Measurements from ENCODE around the gene NSL1.
A peak's percentile ranks its signal among the peaks of the same experiment; 100 is the strongest.
"Not testable (repeated sequence)": the region's sequence is repeated elsewhere in the genome, so short reads cannot be mapped to it uniquely, and the experiment has no call there.

Gene NSL1

DNA sequence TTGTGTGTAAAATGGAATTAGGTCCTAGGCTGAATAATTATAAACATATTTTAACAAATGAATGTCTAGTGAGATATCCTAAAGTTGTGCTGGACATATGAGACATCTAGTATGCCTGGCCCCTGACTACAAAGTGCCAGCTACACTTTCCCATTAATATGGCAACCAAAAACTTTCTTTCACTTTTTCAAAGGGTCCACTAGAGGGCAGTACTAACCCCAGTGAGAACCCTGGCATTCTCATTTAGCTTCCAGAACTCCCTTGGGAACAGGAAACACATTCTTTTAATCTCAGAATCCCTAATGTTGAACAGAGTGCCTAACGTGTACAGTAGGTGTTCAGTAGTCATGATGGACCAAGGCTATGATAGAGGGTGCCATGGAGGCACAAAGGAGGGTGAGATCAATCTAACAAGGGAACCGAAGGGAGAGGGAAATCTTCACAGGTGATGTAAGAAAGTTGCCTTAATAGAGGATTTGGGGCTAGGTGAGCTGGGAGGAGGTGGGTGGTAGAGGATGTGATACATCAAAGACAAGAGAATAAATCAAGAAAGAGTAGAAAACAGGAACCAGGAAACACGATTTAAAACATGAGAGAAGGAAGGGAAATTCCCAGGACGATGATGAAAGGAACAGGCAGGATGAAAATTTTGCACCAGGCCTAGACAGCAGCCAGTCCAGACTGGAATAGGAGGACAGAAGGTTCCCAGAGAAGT, 41.6 kb downstream of the NSL1 start:
- peak; percentile 23 for DNase-seq (ENCODE audit: low spot score)

DNA sequence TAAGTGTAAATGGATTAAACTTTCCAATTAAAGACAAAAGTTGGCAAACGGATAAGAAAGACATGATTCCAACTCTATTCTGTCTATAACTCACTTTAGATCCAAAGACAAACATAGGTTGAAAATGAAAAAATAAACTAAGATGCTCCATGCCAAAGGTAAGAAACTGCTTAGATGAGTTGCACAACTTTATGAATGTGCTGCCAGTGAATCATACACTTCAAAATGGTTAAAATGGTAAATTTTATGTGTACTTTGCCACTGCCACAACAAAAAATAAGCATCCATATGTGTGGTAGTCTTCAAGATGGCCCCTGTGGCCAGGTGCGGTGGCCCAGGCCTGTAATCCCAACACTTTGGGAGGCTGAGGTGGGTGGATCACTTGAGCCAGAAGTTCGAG, 45.0 kb downstream of the NSL1 start:
- DNase-seq (ENCODE audit: low spot score) = no peak

DNA sequence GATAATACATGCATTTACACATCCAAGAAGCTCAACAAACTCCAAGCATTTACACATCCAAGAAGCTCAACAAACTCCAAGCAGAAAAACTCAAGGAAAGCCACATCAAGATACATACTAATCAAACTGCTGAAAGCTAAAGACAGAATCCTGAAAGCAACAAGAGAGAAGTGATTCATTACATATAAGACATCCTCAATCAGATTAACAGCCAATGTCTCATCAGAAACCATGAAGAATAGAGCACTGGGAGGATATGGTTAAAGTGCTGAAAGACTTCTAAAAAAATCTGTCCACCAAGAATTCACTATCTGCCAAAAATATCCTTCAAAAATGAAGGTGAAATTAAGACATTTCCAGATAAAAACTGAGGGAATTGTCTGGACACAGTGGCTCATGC, 46.3 kb downstream of the NSL1 start:
- no peak for DNase-seq (ENCODE audit: low spot score)

DNA sequence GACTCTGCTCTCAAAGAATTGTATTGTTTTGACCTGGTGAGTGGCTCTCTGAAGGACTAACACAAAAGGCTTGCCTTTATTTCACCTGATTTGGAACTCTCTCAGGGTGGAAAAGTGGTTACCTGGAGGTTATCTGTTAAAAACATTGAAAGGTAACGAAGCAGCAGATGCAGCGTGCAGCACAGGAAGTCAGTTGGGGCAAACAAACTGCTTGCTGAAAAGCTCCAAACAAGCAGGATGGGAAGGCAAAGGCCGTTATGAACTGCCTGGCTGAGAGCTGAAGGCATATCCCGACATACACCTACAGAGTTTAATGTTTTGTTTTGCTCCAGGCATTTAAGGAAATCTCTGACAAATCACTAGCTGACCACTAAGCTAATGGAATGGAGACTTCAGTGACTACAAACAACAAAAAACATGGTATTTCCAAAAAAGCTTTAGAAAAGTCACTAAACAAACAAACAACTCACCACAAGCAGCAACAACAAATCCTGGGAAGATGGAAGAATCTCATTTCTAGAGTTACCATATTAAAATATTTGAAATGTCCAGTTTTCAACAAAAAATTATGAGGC, 47.6 kb downstream of the NSL1 start:
- no peak for DNase-seq (ENCODE audit: low spot score)

DNA sequence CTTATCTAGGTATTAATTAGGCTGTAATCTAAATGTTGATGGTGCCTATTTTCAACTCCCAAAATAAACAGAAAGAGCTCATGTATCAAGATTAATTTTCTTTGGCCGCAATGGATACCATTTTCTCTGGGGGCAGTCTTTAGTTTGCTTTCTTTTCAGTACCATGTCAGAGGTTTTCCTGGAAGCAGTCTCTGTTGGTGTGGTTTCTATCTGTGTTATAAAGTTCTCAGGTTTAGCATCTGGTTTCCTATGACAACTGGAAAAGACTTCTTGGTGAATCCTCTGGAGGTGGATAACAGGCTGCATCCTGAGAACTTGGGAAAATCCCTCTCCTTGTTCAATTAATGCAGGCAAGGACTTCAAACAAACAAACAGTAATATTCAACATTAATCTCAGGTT, 53.2 kb downstream of the NSL1 start:
- no peak for DNase-seq (ENCODE audit: low spot score)

DNA sequence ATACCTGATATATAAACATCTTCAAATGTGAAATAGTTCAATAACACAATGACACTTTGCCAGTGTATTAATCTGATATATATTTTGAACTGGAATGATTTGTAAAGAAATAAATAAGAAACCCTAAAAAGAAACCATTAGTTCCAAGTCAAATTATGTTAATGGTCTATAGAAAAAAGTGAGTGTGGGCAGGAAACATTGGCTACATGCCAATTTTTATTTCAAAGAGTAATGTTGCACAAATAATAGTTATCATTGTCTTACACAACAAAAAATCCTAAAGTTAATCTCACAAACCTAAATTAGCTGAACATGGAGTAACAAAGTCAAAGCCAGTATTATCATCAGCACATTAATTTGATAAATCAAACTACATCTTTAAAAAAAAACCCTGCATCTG, 54.0 kb downstream of the NSL1 start:
- no peak for DNase-seq (ENCODE audit: low spot score)

DNA sequence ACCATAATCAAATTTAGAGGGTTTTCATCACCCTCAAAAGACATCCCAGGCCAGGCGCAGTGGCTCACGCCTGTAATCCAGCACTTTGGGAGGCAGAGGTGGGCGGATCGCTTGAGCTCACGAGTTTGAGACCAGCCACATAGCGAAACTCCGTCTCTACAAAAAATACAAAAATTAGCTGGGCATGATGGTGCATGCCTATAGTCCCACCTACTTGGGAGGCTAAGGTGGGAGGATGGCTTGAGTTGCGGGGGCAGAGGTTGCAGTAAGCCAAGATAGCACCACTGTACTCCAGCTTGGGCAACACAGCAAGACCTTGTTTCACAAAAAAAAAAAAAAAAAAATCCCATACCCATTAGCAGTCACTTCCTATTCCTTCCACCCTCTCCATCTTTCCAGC, 58.5 kb downstream of the NSL1 start:
- no peak for DNase-seq (ENCODE audit: low spot score)

DNA sequence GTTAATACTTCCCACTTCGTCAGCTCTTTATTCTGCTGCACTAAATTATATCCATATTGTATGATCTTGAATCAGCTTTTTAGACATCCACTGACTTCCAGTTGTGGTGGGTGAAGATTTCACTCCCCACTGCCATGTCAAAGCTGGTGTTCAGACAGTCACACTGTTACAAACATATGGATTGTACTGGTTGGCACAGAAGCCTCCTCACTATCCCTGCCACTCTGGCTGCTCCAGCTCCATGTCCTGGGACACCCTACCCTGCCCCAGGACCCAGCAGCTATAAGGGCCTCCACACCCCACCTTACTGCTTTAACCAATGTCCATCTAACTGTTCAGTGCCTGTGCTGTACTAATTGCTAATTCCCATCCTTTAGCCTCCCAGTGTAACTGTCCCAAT, 59.9 kb downstream of the NSL1 start:
- DNase-seq (ENCODE audit: low spot score) = no peak

DNA sequence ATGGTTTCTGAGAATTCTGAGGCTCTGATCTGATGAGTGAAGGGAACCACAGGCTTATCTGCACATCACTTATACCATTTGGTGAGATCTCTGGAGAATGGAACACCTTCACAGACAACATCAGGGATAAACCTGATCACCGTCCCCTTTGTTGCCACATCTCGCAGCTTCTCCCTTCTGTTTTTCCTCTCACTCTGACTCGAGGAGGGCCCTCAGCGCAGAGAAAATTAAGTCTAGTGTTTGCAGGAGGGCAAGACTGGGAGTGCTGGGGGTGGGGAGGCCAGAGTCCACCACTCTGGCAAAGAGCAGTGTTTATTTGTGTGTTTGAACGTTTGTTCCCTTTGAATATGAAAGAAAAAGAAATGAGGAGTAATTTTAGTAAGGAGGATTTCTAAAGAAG, 63.0 kb downstream of the NSL1 start:
- DNase-seq (ENCODE audit: low spot score) = no peak

DNA sequence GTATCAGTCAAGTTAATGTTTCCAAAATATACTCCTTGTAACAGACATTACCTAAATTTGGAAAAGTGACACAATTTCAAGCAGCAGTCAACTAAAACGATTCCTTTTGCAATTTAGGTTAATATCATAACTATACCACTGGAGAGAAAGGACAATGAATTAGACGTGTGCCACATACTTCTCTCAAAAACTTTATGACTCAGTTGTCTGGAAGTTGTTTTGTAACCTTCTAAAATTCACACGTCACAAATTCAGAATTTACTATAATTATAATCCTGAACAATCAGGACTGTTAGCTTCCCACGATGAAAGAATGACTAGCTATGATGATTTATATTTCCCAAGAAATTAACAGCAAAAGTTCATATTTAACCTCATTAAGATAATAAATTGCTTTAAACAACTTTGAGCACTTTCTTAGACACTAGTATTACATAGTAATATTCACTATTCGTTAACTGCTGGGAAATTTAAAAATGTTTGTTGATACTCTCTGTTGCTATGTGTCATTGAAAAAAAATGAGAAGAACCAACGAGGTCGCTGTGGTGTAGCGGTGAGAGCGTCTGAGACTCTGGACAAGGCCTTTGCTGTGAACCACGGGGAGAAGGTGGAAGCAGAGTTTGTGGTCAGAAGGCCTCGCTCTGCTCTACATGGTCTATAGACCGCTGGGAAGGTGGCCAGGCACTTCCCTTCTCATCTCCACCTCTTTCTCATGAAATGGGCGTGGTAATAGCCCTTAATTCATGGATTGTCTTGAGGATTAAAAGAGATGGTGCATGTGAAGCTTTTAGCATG, 64.0 kb downstream of the NSL1 start:
- no peak for DNase-seq (ENCODE audit: low spot score)

DNA sequence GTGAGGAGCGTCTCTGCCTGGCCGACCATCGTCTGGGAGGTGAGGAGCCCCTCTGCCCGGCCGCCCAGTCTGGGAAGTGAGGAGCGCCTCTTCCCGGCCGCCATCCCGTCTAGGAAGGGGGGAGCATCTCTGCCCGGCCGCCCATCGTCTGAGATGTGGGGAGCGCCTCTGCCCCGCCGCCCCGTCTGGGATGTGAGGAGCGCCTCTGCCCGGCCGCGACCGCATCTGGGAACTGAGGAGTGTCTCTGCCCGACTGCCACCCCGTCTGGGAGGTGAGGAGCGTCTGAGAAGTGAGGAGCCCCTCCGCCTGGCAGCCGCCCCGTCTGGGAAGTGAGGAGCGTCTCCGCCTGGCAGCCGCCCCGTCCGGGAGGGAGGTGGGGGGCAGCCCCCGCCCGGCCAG, 66.9 kb downstream of the NSL1 start:
- not testable (repeated sequence) for DNase-seq (ENCODE audit: low spot score)

DNA sequence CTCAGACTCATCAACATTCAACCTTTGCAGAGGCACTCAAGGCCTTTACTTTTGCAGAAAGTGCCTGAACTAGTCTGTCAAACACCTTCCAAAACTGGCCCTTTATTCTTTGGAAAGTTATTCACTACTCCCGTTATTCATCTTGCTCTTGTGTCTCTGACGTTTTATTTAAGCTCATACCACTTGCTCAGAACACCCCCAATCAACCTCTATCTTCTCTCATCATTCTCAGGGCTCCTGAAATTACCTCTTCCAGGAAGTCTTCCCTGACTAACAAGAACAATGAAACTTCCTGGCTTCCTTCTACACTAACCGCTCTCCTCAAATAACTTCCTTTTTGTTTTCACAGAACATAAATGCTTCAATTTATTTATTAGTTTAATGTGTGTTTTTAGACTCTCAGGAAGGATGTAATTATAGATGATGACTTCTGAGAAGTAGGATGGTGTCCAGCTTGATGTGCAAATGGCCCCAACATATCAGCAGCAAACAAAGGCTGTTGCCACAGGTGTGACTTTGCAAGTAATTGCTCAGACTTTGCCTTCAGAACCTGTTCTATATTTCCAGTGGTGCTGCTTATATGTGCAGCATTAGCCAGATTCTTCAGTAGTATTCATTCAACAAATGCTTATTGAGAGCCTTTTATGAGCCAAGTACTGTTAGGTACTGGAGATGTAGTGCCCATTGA, 69.2 kb downstream of the NSL1 start:
- no peak for DNase-seq (ENCODE audit: low spot score)

DNA sequence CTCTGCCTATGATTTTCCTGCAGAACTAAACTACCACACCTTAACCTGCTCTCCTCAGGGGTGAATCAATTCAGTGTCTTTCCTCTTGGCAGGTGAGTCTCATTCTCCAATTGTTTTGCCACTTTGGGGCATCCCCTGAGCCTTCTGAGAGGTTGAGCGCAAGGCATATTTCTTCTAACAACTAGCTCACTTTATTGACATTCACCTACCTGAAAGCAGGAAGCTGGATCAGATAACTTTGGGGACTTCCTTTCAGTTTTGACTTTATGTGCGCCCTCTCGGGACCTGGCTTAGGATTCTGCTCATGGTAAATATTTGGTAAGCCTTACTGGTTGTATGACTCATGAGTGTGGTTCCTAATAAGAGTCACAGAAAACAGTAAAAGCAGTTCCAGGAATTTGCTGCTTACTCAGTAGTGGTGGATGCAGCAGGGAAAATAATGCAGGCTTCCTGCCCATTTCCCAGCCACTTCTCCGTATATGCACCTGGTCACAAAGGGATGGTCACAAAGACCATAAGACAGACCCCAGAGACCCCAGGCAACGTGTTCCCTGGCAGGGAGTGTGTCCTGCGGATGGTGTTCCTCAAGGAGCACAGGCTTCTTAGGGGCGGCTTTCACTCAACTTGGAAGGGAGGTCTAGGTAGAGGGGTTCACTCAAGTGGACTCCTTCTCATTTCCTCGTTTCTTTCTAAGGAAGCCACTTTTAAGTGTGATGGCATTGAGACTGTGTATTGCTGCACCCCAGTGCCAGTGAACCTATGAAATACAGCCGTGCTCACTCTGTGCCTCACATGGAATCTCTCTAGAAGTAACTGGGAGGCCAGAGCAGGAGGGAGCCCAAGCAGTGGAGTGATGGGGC, 70.0 kb downstream of the NSL1 start:
- peak; percentile 50 for DNase-seq (ENCODE audit: low spot score)

DNA sequence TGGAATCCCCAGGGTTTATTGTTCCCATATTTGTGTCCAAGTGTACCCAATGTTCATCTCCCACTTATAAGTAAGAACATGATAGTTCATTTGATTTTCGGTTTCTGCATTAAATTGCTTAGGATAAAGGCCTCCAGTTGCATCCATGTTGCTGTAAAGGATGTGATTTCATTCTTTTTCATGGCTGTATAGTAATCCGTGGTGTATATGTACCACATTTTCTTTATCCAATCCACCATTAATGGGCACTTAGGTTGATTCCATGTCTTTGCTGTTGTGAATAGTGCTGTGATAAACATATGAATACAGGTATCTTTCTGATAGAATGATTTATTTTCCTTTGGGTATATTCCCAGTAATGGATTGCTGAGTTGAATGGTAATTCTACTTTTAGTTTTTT, 71.9 kb downstream of the NSL1 start:
- no peak for DNase-seq (ENCODE audit: low spot score)

DNA sequence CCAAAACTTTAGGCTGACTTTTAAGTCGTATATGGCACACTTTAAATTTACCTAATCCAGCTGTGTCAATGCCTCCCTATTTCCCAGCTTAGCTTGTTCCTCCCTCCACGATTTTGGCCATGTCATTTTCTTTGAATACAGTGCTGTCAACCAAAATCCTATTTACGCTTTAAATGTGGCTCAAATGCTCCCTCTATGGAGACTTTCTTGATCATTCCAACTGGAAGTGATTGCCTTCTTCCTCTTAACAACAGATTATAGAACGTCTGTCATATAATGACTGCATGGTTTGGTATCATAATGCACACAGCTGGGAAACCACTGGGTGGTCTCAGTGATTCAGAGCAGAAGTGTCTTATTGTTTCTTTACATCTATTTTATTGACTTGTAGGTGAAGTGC, 73.1 kb downstream of the NSL1 start:
- DNase-seq (ENCODE audit: low spot score) = no peak

DNA sequence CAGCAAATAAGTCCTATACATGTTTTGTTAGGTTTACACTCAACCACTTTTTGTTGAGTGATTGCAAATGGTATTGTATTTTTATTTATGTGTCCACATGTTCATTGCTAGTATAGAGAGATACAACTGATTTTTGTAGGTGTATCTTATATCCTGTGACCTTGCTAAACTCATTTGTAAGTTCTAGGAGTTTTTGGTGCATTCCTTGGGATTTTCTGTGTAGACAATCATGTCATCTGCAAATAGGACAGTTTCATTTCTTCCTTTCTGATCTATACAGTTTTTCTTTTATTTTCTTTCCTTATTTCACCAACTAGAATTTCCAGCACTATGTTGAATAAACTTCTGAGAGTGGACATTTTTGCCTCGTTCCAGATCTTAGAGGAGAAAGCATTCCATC, 75.4 kb downstream of the NSL1 start:
- no peak for DNase-seq (ENCODE audit: low spot score)

DNA sequence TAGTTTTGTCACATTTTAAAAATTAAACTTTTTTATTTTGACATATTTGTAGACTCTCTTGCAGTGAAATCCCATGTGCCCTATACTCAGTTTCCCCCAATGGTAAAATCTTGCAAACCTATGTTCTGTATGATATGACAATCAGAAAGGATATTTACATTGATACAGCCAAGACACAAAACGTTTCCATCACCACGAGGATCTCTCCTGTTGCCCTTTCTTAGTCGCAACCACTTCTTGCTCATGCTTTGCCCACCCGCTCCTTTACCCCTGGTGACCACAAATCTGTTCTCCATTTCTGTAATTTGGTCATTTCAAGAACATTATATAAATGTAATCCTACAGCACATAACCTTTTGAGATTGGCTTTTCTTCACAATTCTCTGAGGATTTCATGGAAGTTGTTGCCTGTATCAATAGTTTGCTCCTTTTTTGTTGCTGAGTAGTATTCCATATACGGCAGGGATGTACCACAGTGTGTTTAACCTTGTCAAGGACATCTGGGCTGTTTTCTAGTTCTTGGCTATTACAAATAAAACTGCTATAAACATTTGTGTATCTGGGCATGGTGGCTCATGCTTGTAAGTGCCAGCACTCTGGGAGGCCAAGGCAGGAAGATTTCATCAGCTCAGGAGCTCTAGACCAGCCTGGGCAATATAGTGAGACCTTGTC, 78.0 kb downstream of the NSL1 start:
- no peak for DNase-seq (ENCODE audit: low spot score)

DNA sequence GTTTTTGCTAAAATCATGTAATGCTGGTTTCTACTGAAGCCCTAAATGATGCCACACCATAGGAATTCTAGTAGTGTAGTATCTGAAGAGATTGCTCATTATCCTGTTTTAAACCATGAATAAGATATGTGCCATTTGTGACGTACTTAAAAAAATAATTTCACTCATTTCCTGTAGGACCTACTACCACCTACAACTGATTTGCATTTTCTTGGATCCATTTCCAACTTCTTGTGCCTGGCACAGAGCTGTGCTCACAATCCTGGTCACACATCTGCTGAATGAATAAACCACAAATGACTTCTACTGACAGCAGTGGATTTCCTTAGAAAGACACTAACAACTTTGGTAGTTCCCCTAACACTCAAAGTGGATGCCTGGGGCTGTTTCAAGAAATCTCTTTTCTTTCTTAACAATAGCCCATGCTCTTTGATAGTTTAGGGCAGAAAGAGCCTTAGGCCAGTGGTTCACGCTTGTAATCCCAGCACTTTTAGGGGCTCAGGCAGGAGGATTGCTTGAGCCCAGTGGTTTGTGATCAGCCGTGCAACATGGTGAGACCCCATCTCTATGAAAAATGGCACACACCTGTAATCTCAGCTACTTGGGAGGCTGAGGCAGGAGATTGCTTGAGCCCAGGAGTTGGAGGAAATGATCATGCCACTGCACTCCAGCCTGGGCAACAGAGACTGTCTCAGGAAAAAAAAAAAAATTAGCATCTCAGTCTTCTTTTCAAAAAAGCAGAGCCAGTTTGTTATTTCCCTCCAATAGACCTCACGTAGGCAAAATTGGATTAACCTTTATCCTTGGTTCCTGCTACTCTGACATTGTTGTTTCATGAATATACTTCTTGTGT, 78.9 kb downstream of the NSL1 start:
- no peak for DNase-seq (ENCODE audit: low spot score)

DNA sequence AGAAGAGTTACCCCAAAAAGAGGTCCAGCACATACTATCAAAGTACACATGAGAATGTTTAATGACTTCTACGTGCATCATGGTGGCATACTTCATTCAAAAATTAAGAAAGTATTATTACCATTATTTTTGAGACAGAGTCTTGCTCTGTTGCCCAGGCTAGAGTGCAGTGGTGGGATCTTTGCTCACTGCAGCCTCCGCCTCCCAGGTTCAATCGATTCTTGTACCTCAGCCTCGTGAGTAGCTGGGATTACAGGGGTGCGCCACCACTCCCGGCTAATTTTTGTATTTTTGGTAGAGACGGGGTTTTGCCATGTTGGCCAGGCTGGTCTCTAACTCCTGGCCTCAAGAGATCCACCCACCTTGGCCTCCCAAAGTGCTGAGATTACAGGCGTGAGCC, 79.6 kb downstream of the NSL1 start:
- DNase-seq (ENCODE audit: low spot score) = not testable (repeated sequence)

DNA sequence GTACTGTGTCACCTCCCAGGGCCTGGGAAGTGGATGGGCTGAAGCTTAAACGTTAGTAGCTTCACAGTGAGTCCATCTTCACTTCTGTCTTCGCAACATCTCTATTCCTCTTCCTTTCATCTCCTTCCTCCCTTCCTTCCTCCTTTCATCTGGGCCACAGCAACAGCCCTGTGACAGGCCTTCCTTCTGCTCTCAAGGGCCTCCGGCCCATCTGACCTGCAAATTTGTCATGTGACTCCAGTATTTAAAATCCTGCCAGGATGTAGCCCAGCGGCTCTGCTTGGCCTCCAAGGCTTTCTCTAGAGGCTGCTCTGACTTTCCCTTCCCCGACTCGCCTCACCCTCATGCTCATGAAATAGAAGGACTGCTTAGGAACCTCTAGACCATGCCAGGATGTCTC, 81.0 kb downstream of the NSL1 start:
- DNase-seq (ENCODE audit: low spot score) = no peak
